HG03575 (cell line): ENCODE data around the gene PNPLA7.

Source experiments
- ATAC-seq: cut with Tn5 transposase; IDR thresholded peaks from one replicate; pipeline ENCODE4 v1.9.1; 2021; ENCODE audit not compliant: unreplicated experiment, insufficient number of reproducible peaks, low FRiP score; ENCODE audit errors: extremely low read depth

The PNPLA7 gene

GRCh38 chr9:137433349-137433915 is 116.8 kb downstream of the PNPLA7 start:
- no peak for ATAC-seq

- no peak for ATAC-seq
These were observed 117.4 kb downstream of the PNPLA7 start for GRCh38 chr9:137432687-137433348.

- ATAC-seq = no peak
These were observed 118.7 kb downstream of the PNPLA7 start for GRCh38 chr9:137431416-137431931.

GRCh38 chr9:137430723-137431415 is 119.3 kb downstream of the PNPLA7 start:
- ATAC-seq = no peak

GRCh38 chr9:137429974-137430722 is 120.1 kb downstream of the PNPLA7 start:
- ATAC-seq = no peak

GRCh38 chr9:137429546-137429890 is 120.7 kb downstream of the PNPLA7 start:
- ATAC-seq = no peak

GRCh38 chr9:137428841-137429545 is 121.2 kb downstream of the PNPLA7 start:
- ATAC-seq = no peak

GRCh38 chr9:137428311-137428630 is 121.9 kb downstream of the PNPLA7 start:
- no peak for ATAC-seq

GRCh38 chr9:137427454-137428310 is 122.5 kb downstream of the PNPLA7 start:
- ATAC-seq = no peak

- no peak for ATAC-seq
These were observed 124.1 kb downstream of the PNPLA7 start for GRCh38 chr9:137426018-137426681.

- no peak for ATAC-seq
These were observed 126.5 kb downstream of the PNPLA7 start for GRCh38 chr9:137423514-137424291.

GRCh38 chr9:137422604-137423513 is 127.3 kb downstream of the PNPLA7 start, which contains the start of the genes EXD3 and NOXA1:
TSS of gene EXD3 (minus strand) at chr9:137423162. CDS start at chr9:137395357, 27,805 bp downstream.
TSS of gene NOXA1 (plus strand) at chr9:137423393. CDS start at chr9:137423530, 137 bp downstream.
- no peak for ATAC-seq

- no peak for ATAC-seq
These were observed 128.2 kb downstream of the PNPLA7 start for GRCh38 chr9:137421838-137422603.

- ATAC-seq = no peak
These were observed 132.8 kb downstream of the PNPLA7 start for GRCh38 chr9:137417161-137418021.
